ENCODE measurements around the gene ZNF438.
"Not testable (repeated sequence)": the region's sequence is repeated elsewhere in the genome, so short reads cannot be mapped to it uniquely, and the experiment has no call there.

Gene ZNF438

GRCh38 chr10:30928742-30929141 lies 102.9 kb downstream of the ZNF438 start:
- no peak for DNase-seq

GRCh38 chr10:30918651-30919050 lies 113.0 kb downstream of the ZNF438 start:
- no peak for DNase-seq

GRCh38 chr10:30917789-30918188 lies 113.9 kb downstream of the ZNF438 start:
- no peak for DNase-seq

GRCh38 chr10:30917067-30917466 lies 114.6 kb downstream of the ZNF438 start:
- DNase-seq = no peak

- DNase-seq = no peak
These were observed 116.5 kb downstream of the ZNF438 start for GRCh38 chr10:30915146-30915545.

- DNase-seq = no peak
These were observed 120.3 kb downstream of the ZNF438 start for GRCh38 chr10:30911303-30911863.

- DNase-seq = no peak
These were observed 128.1 kb downstream of the ZNF438 start for GRCh38 chr10:30903397-30904138.

- no peak for DNase-seq
These were observed 128.9 kb downstream of the ZNF438 start for GRCh38 chr10:30902621-30903396.

- DNase-seq = not testable (repeated sequence)
These were observed 130.2 kb downstream of the ZNF438 start for GRCh38 chr10:30901487-30901886.

- no peak for DNase-seq
These were observed 132.7 kb downstream of the ZNF438 start for GRCh38 chr10:30898964-30899363.

GRCh38 chr10:30897547-30897946 lies 134.1 kb downstream of the ZNF438 start:
- no peak for DNase-seq

GRCh38 chr10:30897048-30897447 lies 134.6 kb downstream of the ZNF438 start:
- DNase-seq = no peak

- no peak for DNase-seq
These were observed 137.4 kb downstream of the ZNF438 start for GRCh38 chr10:30894221-30894620.

- DNase-seq = no peak
These were observed 138.5 kb downstream of the ZNF438 start for GRCh38 chr10:30893208-30893607.

- no peak for DNase-seq
These were observed 143.8 kb downstream of the ZNF438 start for GRCh38 chr10:30887839-30888238.

- no peak for DNase-seq
These were observed 146.2 kb downstream of the ZNF438 start for GRCh38 chr10:30885423-30885822.

GRCh38 chr10:30883751-30884150 lies 147.9 kb downstream of the ZNF438 start:
- DNase-seq = no peak

GRCh38 chr10:30883116-30883515 lies 148.5 kb downstream of the ZNF438 start:
- no peak for DNase-seq

GRCh38 chr10:30882281-30882680 lies 149.4 kb downstream of the ZNF438 start:
- DNase-seq = no peak

- DNase-seq = no peak
These were observed 152.7 kb downstream of the ZNF438 start for GRCh38 chr10:30878920-30879319.

GRCh38 chr10:30877111-30877510 lies 154.6 kb downstream of the ZNF438 start:
- DNase-seq = no peak

- no peak for DNase-seq
These were observed 158.3 kb downstream of the ZNF438 start for GRCh38 chr10:30873411-30873810.

- no peak for DNase-seq
These were observed 160.8 kb downstream of the ZNF438 start for GRCh38 chr10:30870896-30871295.

- DNase-seq = no peak
These were observed 162.1 kb downstream of the ZNF438 start for GRCh38 chr10:30869566-30869965.
